ENCODE data around the gene FCRL2. TPM values are rescaled to one million over a fixed set of nuclear protein-coding genes. Genes with fewer than 3 reads are reported as not detected.

Gene FCRL2
- total RNA-seq, 1 experiment from 2014 or later = not detected

DNA sequence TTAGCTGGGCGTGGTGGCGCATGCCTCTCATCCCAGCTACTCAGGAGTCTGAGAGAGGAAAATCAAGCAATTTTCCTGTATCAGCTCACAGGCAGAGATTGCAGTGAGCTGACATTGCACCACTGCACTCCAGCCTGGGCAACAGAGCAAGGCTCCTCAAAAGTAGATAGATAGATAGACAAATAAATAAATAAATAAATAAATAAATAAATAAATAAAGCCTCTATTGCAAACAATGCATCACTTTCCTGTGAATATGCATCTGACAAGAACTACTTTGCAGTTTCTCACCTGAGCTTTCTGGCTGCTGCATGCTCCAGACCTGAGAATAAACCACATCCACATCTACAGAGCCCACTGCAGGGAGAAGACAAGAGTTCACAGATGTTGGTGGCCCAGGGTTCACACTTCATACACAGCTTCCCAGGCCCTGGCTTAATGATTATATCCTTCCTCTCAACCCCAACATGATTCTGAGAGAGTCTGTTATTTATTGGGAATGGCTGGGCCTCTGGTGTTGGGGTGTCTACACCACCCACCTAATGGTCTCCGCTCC is 28.6 kb downstream of the FCRL2 start (continued):
- TF ChIP-seq, protein P1, sequence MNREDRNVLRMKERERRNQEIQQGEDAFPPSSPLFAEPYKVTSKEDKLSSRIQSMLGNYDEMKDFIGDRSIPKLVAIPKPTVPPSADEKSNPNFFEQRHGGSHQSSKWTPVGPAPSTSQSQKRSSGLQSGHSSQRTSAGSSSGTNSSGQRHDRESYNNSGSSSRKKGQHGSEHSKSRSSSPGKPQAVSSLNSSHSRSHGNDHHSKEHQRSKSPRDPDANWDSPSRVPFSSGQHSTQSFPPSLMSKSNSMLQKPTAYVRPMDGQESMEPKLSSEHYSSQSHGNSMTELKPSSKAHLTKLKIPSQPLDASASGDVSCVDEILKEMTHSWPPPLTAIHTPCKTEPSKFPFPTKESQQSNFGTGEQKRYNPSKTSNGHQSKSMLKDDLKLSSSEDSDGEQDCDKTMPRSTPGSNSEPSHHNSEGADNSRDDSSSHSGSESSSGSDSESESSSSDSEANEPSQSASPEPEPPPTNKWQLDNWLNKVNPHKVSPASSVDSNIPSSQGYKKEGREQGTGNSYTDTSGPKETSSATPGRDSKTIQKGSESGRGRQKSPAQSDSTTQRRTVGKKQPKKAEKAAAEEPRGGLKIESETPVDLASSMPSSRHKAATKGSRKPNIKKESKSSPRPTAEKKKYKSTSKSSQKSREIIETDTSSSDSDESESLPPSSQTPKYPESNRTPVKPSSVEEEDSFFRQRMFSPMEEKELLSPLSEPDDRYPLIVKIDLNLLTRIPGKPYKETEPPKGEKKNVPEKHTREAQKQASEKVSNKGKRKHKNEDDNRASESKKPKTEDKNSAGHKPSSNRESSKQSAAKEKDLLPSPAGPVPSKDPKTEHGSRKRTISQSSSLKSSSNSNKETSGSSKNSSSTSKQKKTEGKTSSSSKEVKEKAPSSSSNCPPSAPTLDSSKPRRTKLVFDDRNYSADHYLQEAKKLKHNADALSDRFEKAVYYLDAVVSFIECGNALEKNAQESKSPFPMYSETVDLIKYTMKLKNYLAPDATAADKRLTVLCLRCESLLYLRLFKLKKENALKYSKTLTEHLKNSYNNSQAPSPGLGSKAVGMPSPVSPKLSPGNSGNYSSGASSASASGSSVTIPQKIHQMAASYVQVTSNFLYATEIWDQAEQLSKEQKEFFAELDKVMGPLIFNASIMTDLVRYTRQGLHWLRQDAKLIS (CRISPR knock-in tag; IDR thresholded peaks at IDR 0.05; ENCODE audit: borderline replicate concordance) = no peak
- TF ChIP-seq, protein P2, sequence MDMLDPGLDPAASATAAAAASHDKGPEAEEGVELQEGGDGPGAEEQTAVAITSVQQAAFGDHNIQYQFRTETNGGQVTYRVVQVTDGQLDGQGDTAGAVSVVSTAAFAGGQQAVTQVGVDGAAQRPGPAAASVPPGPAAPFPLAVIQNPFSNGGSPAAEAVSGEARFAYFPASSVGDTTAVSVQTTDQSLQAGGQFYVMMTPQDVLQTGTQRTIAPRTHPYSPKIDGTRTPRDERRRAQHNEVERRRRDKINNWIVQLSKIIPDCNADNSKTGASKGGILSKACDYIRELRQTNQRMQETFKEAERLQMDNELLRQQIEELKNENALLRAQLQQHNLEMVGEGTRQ (CRISPR knock-in tag; IDR thresholded peaks at IDR 0.05) = no peak
- TF ChIP-seq, protein P3, sequence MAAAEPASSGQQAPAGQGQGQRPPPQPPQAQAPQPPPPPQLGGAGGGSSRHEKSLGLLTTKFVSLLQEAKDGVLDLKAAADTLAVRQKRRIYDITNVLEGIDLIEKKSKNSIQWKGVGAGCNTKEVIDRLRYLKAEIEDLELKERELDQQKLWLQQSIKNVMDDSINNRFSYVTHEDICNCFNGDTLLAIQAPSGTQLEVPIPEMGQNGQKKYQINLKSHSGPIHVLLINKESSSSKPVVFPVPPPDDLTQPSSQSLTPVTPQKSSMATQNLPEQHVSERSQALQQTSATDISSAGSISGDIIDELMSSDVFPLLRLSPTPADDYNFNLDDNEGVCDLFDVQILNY (CRISPR knock-in tag; IDR thresholded peaks at IDR 0.05) = no peak
- TF ChIP-seq OVOL2 (CRISPR knock-in tag; IDR thresholded peaks at IDR 0.05; ENCODE audit: borderline replicate concordance) (no peak), JUN (CRISPR knock-in tag; IDR thresholded peaks at IDR 0.05) (no peak), CREB1 (CRISPR knock-in tag; IDR thresholded peaks at IDR 0.05) (no peak)
- TF ChIP-seq, protein P4, sequence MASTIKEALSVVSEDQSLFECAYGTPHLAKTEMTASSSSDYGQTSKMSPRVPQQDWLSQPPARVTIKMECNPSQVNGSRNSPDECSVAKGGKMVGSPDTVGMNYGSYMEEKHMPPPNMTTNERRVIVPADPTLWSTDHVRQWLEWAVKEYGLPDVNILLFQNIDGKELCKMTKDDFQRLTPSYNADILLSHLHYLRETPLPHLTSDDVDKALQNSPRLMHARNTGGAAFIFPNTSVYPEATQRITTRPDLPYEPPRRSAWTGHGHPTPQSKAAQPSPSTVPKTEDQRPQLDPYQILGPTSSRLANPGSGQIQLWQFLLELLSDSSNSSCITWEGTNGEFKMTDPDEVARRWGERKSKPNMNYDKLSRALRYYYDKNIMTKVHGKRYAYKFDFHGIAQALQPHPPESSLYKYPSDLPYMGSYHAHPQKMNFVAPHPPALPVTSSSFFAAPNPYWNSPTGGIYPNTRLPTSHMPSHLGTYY (CRISPR knock-in tag; IDR thresholded peaks at IDR 0.05) = no peak

DNA sequence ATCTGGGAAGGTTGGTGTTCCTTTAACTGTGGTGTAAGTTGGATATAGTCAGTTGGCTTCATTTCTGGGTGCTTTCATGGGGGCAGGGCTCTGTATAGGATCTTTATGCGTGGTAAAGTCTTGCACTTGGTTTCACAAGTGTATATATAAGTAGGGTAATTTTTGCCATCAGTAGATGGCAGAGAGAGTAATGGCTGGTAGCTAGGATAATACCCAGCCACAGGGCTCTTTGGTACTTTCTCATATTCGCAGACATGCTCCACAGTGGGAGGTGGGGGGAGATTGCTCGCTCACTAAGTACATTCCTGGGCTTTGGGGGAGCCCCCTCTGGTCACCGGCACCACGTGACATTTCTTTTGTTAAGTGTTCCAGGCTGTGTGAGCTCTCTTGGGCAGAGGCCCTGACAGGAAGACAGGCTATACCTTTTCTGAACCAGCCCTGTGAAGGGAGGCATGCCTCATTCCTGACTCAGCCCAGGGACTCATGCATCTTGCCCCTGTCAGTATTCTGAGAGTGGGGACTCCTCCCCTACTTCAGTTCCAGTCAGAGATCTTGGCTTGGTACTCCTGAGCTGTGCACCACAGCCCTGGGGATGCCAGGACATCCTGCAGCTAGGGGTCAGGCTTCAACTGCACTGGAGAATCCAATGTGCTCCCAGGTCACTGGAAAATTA is 37.6 kb downstream of the FCRL2 start:
- Mint-ChIP-seq H3K9me3 (peaks cover 6% of the 10 kb centered on the region; the same call in 1 of the 2 replicates), H3K4me3 (no peak overlapping the region), H3K4me1 (no peaks in the 10 kb centered on the region), H3K27me3 (ENCODE audit: low read depth) (no peaks in the 10 kb centered on the region), H3K36me3 (no peaks in the 10 kb centered on the region), H3K27ac (no peak overlapping the region)
- CTCF ChIA-PET = interaction anchor here (0.9 to 2.7 kb wide), 7 partner anchors 12 to 386 kb away, joined by 3 to 19 read pairs (median 3); no protein-coding TSS in a partner anchor
- peak; percentile 24 for DNase-seq (ENCODE audit: low spot score)
- peak; percentile 93 for ATAC-seq
- POLR2A ChIA-PET = interaction anchor here (1.0 kb wide), 1 partner anchor 20 kb away, joined by 3 read pairs; no protein-coding TSS in a partner anchor
- no peak for TF ChIP-seq ELF4 (CRISPR knock-in tag; IDR thresholded peaks at IDR 0.05; ENCODE audit: low read depth)
- TF ChIP-seq SP1 (CRISPR knock-in tag; conservative IDR thresholded peaks at IDR 0.05) = no peak
- TF ChIP-seq PRDM15 (CRISPR knock-in tag; IDR thresholded peaks at IDR 0.05) = no peak
- TF ChIP-seq TEAD4 (CRISPR knock-in tag; IDR thresholded peaks at IDR 0.05) = no peak
- no peak for TF ChIP-seq ZNF138 (CRISPR knock-in tag; conservative IDR thresholded peaks at IDR 0.05)
- TF ChIP-seq, protein P5, sequence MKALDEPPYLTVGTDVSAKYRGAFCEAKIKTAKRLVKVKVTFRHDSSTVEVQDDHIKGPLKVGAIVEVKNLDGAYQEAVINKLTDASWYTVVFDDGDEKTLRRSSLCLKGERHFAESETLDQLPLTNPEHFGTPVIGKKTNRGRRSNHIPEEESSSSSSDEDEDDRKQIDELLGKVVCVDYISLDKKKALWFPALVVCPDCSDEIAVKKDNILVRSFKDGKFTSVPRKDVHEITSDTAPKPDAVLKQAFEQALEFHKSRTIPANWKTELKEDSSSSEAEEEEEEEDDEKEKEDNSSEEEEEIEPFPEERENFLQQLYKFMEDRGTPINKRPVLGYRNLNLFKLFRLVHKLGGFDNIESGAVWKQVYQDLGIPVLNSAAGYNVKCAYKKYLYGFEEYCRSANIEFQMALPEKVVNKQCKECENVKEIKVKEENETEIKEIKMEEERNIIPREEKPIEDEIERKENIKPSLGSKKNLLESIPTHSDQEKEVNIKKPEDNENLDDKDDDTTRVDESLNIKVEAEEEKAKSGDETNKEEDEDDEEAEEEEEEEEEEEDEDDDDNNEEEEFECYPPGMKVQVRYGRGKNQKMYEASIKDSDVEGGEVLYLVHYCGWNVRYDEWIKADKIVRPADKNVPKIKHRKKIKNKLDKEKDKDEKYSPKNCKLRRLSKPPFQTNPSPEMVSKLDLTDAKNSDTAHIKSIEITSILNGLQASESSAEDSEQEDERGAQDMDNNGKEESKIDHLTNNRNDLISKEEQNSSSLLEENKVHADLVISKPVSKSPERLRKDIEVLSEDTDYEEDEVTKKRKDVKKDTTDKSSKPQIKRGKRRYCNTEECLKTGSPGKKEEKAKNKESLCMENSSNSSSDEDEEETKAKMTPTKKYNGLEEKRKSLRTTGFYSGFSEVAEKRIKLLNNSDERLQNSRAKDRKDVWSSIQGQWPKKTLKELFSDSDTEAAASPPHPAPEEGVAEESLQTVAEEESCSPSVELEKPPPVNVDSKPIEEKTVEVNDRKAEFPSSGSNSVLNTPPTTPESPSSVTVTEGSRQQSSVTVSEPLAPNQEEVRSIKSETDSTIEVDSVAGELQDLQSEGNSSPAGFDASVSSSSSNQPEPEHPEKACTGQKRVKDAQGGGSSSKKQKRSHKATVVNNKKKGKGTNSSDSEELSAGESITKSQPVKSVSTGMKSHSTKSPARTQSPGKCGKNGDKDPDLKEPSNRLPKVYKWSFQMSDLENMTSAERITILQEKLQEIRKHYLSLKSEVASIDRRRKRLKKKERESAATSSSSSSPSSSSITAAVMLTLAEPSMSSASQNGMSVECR (CRISPR knock-in tag; IDR thresholded peaks at IDR 0.05; ENCODE audit: borderline replicate concordance) = no peak
- TF ChIP-seq TCF7 (CRISPR knock-in tag; IDR thresholded peaks at IDR 0.05; ENCODE audit: low read depth) = no peak
- no peak for TF ChIP-seq ZMAT4 (CRISPR knock-in tag; IDR thresholded peaks at IDR 0.05)
- TF ChIP-seq SOX15 (CRISPR knock-in tag; IDR thresholded peaks at IDR 0.05) = no peak
- TF ChIP-seq, protein P6, sequence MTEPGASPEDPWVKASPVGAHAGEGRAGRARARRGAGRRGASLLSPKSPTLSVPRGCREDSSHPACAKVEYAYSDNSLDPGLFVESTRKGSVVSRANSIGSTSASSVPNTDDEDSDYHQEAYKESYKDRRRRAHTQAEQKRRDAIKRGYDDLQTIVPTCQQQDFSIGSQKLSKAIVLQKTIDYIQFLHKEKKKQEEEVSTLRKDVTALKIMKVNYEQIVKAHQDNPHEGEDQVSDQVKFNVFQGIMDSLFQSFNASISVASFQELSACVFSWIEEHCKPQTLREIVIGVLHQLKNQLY (CRISPR knock-in tag; IDR thresholded peaks at IDR 0.05) = no peak
- TF ChIP-seq ESRRA (CRISPR knock-in tag; IDR thresholded peaks at IDR 0.05; ENCODE audit: borderline replicate concordance) = no peak
